Measurements from ENCODE around the gene PTPRD. TPM values are rescaled to one million over a fixed set of nuclear protein-coding genes. Genes with fewer than 3 reads are reported as not detected.

Gene PTPRD
- total and polyA plus RNA-seq, 2 experiments from 2014 or later, result 11.5 to 58.0 TPM

DNA sequence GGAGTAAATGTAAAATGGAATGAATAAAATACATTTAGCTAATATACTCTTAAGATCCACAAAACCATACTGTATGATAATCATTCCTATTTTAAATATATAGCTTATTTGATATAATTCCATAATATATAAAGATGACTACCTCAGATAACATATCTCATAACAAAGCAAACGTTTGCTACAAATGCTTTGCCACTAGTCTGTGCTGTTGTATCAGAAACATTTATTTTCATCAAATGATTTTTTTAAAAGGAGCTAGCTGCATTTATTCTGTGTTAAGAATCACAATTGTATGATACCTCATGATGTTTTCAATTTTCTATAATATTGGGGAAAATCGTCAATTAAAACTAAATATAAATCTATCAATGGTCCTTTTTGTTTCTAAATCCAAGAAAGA is 567.2 kb downstream of the PTPRD start (continued):
- TF ChIP-seq REST (IDR thresholded peaks at IDR 0.05; ENCODE audit: unreplicated experiment), result no peak

- no peak overlapping the region for H3K4me2 ChIP-seq
- no peak overlapping the region for H2AFZ ChIP-seq
- no peaks in the 10 kb centered on the region for H3F3A ChIP-seq (replicated peaks; ENCODE audit: low read depth)
- H3K9me3 Mint-ChIP-seq, result no peaks in the 10 kb centered on the region
- H3K4me3 Mint-ChIP-seq, result no peak overlapping the region
- peaks cover 2% of the 10 kb centered on the region; the same call in 1 of the 3 replicates for H3K4me1 Mint-ChIP-seq
- no peaks in the 10 kb centered on the region for H3K36me3 ChIP-seq (ENCODE audit: insufficient read depth)
- no peak overlapping the region for H3K27ac ChIP-seq (ENCODE audit: low read depth)
- DNase-seq (ENCODE audit: low spot score), result no peak
- TF ChIP-seq EZH2phosphoT487 (IDR thresholded peaks at IDR 0.05; ENCODE audit: unreplicated experiment), result no peak
- TF ChIP-seq NANOG (IDR thresholded peaks at IDR 0.05; ENCODE audit: borderline replicate concordance), result no peak
- TF ChIP-seq EZH2 (IDR thresholded peaks at IDR 0.05; ENCODE audit: low read depth, unreplicated experiment), result no peak
- no peak for TF ChIP-seq JUNB (IDR thresholded peaks at IDR 0.05; ENCODE audit: unreplicated experiment)
- TF ChIP-seq, protein P1, sequence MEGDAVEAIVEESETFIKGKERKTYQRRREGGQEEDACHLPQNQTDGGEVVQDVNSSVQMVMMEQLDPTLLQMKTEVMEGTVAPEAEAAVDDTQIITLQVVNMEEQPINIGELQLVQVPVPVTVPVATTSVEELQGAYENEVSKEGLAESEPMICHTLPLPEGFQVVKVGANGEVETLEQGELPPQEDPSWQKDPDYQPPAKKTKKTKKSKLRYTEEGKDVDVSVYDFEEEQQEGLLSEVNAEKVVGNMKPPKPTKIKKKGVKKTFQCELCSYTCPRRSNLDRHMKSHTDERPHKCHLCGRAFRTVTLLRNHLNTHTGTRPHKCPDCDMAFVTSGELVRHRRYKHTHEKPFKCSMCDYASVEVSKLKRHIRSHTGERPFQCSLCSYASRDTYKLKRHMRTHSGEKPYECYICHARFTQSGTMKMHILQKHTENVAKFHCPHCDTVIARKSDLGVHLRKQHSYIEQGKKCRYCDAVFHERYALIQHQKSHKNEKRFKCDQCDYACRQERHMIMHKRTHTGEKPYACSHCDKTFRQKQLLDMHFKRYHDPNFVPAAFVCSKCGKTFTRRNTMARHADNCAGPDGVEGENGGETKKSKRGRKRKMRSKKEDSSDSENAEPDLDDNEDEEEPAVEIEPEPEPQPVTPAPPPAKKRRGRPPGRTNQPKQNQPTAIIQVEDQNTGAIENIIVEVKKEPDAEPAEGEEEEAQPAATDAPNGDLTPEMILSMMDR (conservative IDR thresholded peaks at IDR 0.05; ENCODE audit: low read depth in 2 of 2), result no peak
- TF ChIP-seq, protein P2, sequence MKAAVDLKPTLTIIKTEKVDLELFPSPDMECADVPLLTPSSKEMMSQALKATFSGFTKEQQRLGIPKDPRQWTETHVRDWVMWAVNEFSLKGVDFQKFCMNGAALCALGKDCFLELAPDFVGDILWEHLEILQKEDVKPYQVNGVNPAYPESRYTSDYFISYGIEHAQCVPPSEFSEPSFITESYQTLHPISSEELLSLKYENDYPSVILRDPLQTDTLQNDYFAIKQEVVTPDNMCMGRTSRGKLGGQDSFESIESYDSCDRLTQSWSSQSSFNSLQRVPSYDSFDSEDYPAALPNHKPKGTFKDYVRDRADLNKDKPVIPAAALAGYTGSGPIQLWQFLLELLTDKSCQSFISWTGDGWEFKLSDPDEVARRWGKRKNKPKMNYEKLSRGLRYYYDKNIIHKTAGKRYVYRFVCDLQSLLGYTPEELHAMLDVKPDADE (IDR thresholded peaks at IDR 0.05), result no peak
- no peaks in the 10 kb centered on the region for H3K36me3 Mint-ChIP-seq (ENCODE audit: low read depth)
- H3K4me3 ChIP-seq, result no peak overlapping the region
- no peaks in the 10 kb centered on the region for H3K27me3 Mint-ChIP-seq (ENCODE audit: insufficient read depth, low read depth, poor library complexity)
- H3K27me3 ChIP-seq (ENCODE audit: insufficient read depth), result no peaks in the 10 kb centered on the region
- ATAC-seq, result no peak
- H3K4me1 ChIP-seq (ENCODE audit: insufficient read depth), result no peaks in the 10 kb centered on the region
- H4K20me1 ChIP-seq (replicated peaks; ENCODE audit: insufficient read depth), result no peaks in the 10 kb centered on the region
- no peaks in the 10 kb centered on the region for H3K79me2 ChIP-seq (replicated peaks; ENCODE audit: insufficient read depth)
- no peaks in the 10 kb centered on the region for H3K9me2 ChIP-seq (ENCODE audit: insufficient read depth)
- H3K27ac Mint-ChIP-seq, result no peak overlapping the region
Observed at GRCh38 chr9:10041726-10042229, 571.0 kb downstream of the PTPRD start.

DNA sequence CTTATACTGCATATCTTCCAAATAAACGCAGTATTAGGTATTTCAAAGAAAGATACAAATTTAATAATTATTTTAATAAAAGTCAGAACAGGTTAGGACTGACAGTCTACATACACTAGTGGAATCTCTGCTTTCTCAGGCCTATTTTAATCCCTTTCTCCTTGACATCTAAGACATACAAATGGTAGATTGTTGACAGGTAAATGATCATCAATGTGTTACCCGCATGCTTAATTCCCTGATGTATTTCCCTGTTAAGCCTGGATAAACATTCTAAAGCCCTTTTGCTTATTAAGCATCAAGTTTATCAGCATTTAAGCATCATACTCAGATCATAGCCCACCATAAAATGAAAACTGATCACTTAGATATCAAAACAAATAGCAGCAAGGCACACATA is 576.7 kb downstream of the PTPRD start:
- Mint-ChIP-seq H3K4me1 (no peaks in the 10 kb centered on the region), H3K9me3 (no peaks in the 10 kb centered on the region), H3K27me3 (ENCODE audit: insufficient read depth, low read depth, poor library complexity) (no peaks in the 10 kb centered on the region), H3K27ac (no peak overlapping the region), H3K4me3 (no peak overlapping the region), H3K36me3 (ENCODE audit: low read depth) (no peaks in the 10 kb centered on the region)
- Histone ChIP-seq H3K4me1 (ENCODE audit: insufficient read depth) (no peaks in the 10 kb centered on the region), H3K4me2 (no peak overlapping the region), H3F3A (replicated peaks; ENCODE audit: low read depth) (no peaks in the 10 kb centered on the region), H3K79me2 (replicated peaks; ENCODE audit: insufficient read depth) (no peaks in the 10 kb centered on the region), H3K4me3 (no peak overlapping the region), H3K9me2 (ENCODE audit: insufficient read depth) (no peaks in the 10 kb centered on the region), H3K27me3 (ENCODE audit: insufficient read depth) (no peaks in the 10 kb centered on the region), H3K36me3 (ENCODE audit: insufficient read depth) (no peaks in the 10 kb centered on the region), H2AFZ (no peak overlapping the region), H4K20me1 (replicated peaks; ENCODE audit: insufficient read depth) (no peaks in the 10 kb centered on the region), H3K27ac (ENCODE audit: low read depth) (no peak overlapping the region)
- TF ChIP-seq CREB1 (CRISPR knock-in tag; IDR thresholded peaks at IDR 0.05; ENCODE audit: low read depth), result no peak
- DNase-seq (ENCODE audit: low spot score), result no peak
- no peak for ATAC-seq
